KMS-11 (cell line): ENCODE measurements around the gene FBXO24.
A peak's percentile ranks its signal among the peaks of the same experiment; 100 is the strongest.

Experiments used
- H2AFZ ChIP-seq: fragments of 200-600 bp; sonication (generic); 2 replicates; pipeline ENCODE4 v1.6.1; 2016; ENCODE audit warnings: antibody characterized with exemption, mixed run types, low read depth
- H3K27ac ChIP-seq: fragments of 200-600 bp; sonication (generic); 2 replicates; pipeline ENCODE4 v1.6.1; 2016; ENCODE audit warnings: mild to moderate bottlenecking, mixed run types
- H3K27me3 ChIP-seq: fragments of 200-600 bp; sonication (generic); 2 replicates; pipeline ENCODE4 v1.6.1; 2017; ENCODE audit warnings: mild to moderate bottlenecking, low read depth, mixed run types, moderate library complexity; ENCODE audit not compliant: insufficient read depth
- H3K36me3 ChIP-seq: fragments of 200-600 bp; sonication (generic); 2 replicates; pipeline ENCODE4 v1.6.1; 2017; ENCODE audit warnings: mild to moderate bottlenecking, mixed run types; ENCODE audit not compliant: insufficient read depth
- H3K4me1 ChIP-seq: fragments of 200-600 bp; sonication (generic); 2 replicates; pipeline ENCODE4 v1.6.1; 2016; ENCODE audit warnings: mild to moderate bottlenecking, low read depth, mixed run types; ENCODE audit not compliant: poor library complexity, severe bottlenecking
- H3K4me2 ChIP-seq: fragments of 200-600 bp; sonication (generic); 2 replicates; pipeline ENCODE4 v1.7.0; 2016; ENCODE audit warnings: mild to moderate bottlenecking, mixed run types
- H3K4me3 ChIP-seq: fragments of 200-600 bp; sonication (generic); IDR thresholded peaks from 2 replicates; pipeline ENCODE4 v1.6.1; 2017; ENCODE audit warnings: low read depth, low read length, mixed read lengths; ENCODE audit not compliant: insufficient read depth
- H3K79me2 ChIP-seq: fragments of 200-600 bp; sonication (generic); 2 replicates; pipeline ENCODE4 v1.6.1; 2016; ENCODE audit warnings: low read depth, mixed run types; ENCODE audit not compliant: insufficient read depth
- H3K9ac ChIP-seq: fragments of 200-600 bp; sonication (generic); 2 replicates; pipeline ENCODE4 v1.6.1; 2016; ENCODE audit warnings: mild to moderate bottlenecking, mixed run types
- H4K20me1 ChIP-seq: fragments of 200-600 bp; sonication (generic); 2 replicates; pipeline ENCODE4 v1.6.1; 2016; ENCODE audit warnings: mild to moderate bottlenecking, mixed run types; ENCODE audit not compliant: insufficient read depth
- TF ChIP-seq, protein P1 (sequence below): fragments of 200-600 bp; sonication (generic); conservative IDR thresholded peaks from 2 replicates; pipeline ENCODE4 v1.6.1; 2017; ENCODE audit warnings: low read depth, mild to moderate bottlenecking, antibody characterized with exemption, low read length, moderate library complexity, mixed read lengths

Gene FBXO24

DNA sequence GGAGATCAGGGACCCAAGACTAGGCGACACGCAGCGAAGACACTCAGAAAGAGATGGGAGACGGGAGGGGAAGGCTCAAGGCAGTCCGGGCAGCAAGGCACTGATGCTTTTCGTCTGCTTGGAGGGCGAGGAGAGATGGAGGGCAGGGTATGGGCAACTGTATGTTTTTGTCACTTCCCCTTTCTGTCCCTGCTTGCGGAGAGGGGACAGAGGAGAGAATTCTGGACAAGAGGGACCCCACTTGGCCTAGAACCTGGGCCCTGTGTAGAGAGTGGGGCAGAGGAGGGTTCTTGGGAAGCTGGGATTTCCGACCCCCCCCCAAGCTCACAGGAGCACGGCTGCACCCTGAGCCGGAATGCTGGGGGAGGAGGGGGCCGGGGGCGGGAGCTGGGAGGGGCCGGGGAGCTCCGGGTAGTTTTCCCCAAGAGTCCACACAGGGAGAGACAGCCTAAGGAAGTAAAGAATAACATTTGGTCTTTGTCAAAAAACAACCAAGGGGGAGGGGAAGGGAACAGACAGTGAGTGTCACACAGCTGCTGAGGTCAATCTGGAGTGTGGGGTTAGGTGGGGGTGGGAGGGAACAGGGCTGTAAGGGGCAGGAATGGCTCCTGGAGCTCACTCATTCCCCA lies 2.0 kb upstream of the FBXO24 start:
- peaks cover 4% of the 10 kb centered on the region; the same call in 1 of the 2 replicates for H3K79me2 ChIP-seq
- H3K27ac ChIP-seq = no peak overlapping the region
- no peak overlapping the region for H3K9ac ChIP-seq
- peak overlapping the region; percentile 80; the same call in 1 of the 2 replicates for H3K4me2 ChIP-seq
- no peaks in the 10 kb centered on the region for H3K36me3 ChIP-seq
- peaks cover 12% of the 10 kb centered on the region for H3K4me1 ChIP-seq
- H3K4me3 ChIP-seq = no peak overlapping the region
- H2AFZ ChIP-seq = no peak overlapping the region
- no peaks in the 10 kb centered on the region for H4K20me1 ChIP-seq
- TF ChIP-seq, protein P1, sequence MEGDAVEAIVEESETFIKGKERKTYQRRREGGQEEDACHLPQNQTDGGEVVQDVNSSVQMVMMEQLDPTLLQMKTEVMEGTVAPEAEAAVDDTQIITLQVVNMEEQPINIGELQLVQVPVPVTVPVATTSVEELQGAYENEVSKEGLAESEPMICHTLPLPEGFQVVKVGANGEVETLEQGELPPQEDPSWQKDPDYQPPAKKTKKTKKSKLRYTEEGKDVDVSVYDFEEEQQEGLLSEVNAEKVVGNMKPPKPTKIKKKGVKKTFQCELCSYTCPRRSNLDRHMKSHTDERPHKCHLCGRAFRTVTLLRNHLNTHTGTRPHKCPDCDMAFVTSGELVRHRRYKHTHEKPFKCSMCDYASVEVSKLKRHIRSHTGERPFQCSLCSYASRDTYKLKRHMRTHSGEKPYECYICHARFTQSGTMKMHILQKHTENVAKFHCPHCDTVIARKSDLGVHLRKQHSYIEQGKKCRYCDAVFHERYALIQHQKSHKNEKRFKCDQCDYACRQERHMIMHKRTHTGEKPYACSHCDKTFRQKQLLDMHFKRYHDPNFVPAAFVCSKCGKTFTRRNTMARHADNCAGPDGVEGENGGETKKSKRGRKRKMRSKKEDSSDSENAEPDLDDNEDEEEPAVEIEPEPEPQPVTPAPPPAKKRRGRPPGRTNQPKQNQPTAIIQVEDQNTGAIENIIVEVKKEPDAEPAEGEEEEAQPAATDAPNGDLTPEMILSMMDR = no peak
- peaks cover 8% of the 10 kb centered on the region for H3K27me3 ChIP-seq

DNA sequence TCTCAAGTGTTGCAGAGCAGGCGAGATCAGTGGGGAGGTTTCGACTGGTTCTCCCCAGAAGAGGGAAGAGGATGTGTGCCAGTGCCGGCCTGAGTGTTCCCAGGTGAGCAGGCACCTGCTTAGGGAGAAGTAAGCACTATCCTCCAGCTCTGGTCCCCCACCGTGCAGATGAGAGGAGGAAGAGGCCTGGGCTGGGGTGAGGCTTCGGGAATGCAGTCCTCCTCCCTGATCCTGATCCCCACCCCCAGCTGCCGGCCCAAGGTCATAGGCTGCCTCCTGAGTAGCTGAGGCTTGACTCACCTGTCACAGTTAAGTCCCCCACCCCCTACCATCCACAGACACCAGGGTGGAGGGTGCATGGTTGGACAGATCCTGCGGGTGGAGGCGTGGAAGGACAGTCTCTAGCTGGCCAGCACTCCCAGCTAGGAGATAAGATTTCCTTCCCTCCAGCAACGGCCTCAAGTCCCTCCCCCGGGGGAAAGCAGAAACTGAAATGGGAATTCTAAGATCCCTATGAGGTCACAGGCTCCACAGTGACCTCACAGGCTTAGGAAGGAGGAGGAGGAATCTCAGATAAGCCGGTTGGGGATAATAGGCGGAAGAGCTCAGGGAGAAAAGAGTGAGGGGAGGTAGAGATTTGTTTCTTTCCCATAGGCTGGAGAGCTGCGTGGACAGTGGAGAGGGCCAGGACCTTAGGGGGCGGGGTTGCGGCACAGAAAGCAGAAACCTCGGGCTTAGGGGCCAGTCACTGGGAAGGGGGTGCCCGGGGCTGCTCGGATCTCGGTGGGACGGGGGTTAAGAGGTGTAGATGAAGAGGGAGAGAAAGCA lies 1.2 kb upstream of the FBXO24 start:
- H2AFZ ChIP-seq = peak overlapping the region; percentile 41; the same call in 1 of the 2 replicates
- peak overlapping the region; percentile 72; the same call in 1 of the 2 replicates for H3K9ac ChIP-seq
- TF ChIP-seq, protein P1 = no peak
- H4K20me1 ChIP-seq = no peaks in the 10 kb centered on the region
- peaks cover 16% of the 10 kb centered on the region for H3K27me3 ChIP-seq
- H3K4me1 ChIP-seq = peaks cover 12% of the 10 kb centered on the region
- H3K4me2 ChIP-seq = peak overlapping the region; percentile 80
- H3K4me3 ChIP-seq = no peak overlapping the region
- no peak overlapping the region for H3K27ac ChIP-seq
- peaks cover 4% of the 10 kb centered on the region; the same call in 1 of the 2 replicates for H3K79me2 ChIP-seq
- no peaks in the 10 kb centered on the region for H3K36me3 ChIP-seq

DNA sequence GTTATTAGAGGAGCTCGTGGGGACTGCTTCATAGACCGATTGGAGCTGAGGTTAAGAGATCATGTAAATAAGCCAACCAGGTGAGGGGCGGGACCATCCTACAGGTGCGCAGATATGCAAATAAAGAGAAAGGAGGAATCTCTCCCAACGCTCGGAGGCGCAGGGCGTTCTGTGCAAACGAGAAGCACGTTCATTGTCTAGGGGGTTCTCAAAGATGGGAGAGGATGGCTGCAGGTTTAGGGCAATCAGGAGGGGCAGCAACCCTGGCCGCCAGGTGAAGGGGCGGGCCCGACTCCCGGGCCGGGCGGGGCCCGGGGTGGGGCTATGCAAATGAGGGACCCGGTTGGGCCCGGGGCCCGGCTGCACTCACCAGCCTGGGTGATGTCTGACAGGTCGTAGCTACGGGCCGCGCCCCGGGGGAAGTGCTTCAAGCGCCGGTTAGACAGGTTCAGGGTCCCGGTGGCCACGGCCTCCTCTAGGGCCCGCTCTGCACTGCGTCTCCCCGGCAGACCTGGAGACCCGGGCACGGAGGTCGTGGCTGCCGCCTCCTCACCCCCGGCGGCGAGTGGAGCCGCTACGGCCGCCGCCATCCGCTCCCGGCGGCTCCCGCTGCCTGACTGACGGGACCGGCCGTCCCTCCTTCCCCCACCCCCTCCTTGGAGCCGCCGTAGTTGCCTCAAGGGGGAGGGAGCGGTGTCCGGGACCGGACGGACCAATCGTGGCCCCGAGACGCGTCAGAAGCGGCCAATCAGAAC lies 440 bp upstream of the FBXO24 start, which contains the start of gene LRCH4:
TSS of gene LRCH4 (minus strand) at position 619 of the 755 bp plus-strand sequence. CDS start at position 590, 29 bp downstream.
- Histone ChIP-seq H3K27me3 (peaks cover 23% of the 10 kb centered on the region), H3K4me3 (no peak within 1 kb of the TSS), H3K9ac (peak within 1 kb of the TSS; percentile 72; the same call in 1 of the 2 replicates), H3K27ac (peak within 1 kb of the TSS; percentile 64), H4K20me1 (no peaks in the 10 kb centered on the region), H3K36me3 (no peaks in the 10 kb centered on the region), H2AFZ (peak within 1 kb of the TSS; percentile 79), H3K4me1 (peaks cover 12% of the 10 kb centered on the region), H3K79me2 (peaks cover 4% of the 10 kb centered on the region; the same call in 1 of the 2 replicates), H3K4me2 (peak within 1 kb of the TSS; percentile 80)
- TF ChIP-seq, protein P1 = no peak

DNA sequence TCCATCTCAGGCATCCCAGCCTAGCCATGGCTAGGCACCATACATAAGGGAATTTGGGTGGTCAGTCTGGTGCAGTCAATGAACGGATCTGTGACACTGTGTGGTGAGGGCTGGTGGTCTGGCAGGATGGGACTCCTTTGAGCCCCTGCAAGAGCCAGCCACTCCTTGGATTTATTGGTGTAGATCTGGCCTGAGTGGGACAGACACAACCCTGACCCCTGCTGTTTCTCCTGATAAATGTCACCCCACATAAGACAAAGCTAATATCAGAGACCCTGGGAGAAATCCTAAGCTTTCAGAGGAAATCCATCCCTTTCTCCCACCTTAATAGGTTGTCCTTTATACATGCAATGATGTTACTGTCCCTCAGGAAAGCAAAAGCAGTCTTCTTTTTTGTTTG lies 2.3 kb downstream of the FBXO24 start:
- Histone ChIP-seq H3K9ac (no peak overlapping the region), H2AFZ (no peak overlapping the region), H3K79me2 (peaks cover 4% of the 10 kb centered on the region; the same call in 1 of the 2 replicates), H3K4me2 (no peak overlapping the region), H3K27ac (no peak overlapping the region), H4K20me1 (no peaks in the 10 kb centered on the region), H3K4me1 (peaks cover 12% of the 10 kb centered on the region), H3K27me3 (peaks cover 51% of the 10 kb centered on the region), H3K4me3 (no peak overlapping the region), H3K36me3 (no peaks in the 10 kb centered on the region)
- TF ChIP-seq, protein P1 = 0 out of 2 replicates have a peak, but pooled peaks have one; percentile 51
